Psoas muscle (tissue), 8 donors: ENCODE data around the gene CEP350. TPM values are rescaled to one million over a fixed set of nuclear protein-coding genes. Genes with fewer than 3 reads are reported as not detected.

Experiments used
- ATAC-seq, 4 donors: fragments of 200-7000 bp; cut with Tn5 transposase; one replicate each; pipeline ENCODE4 v1.9.1; 2020; ENCODE audit warnings: moderate library complexity in 3 of 4, mild to moderate bottlenecking in 2 of 4
- DNase-seq, 2 donors: peaks; one replicate each; pipeline ENCODE4 v3.0.0-alpha.2; 2020
- H3K27ac ChIP-seq: fragments of 200-600 bp; one replicate; pipeline ENCODE4 v1.8.0; 2022
- H3K27me3 ChIP-seq, 3 donors: fragments of 200-600 bp in 1 of 3; one replicate each; pipeline versions ENCODE4 v1.6.1 to v1.8.0; 2013 to 2022; ENCODE audit warnings: low read length in 2 of 3, mild to moderate bottlenecking in 2 of 3, moderate library complexity in 1 of 3; ENCODE audit not compliant: insufficient read depth in 3 of 3
- H3K36me3 ChIP-seq, 2 donors: fragments of 200-600 bp in 1 of 2; one replicate each; pipeline versions ENCODE4 v1.6.1 to v1.8.0; 2013 to 2022; ENCODE audit warnings: low read depth in 1 of 2, mild to moderate bottlenecking in 1 of 2, moderate library complexity in 1 of 2; ENCODE audit not compliant: insufficient read depth in 1 of 2
- H3K4me1 ChIP-seq: fragments of 200-600 bp; one replicate; pipeline ENCODE4 v1.8.0; 2022
- H3K4me3 ChIP-seq: fragments of 200-600 bp; one replicate; pipeline ENCODE4 v1.8.0; 2022; ENCODE audit warnings: mild to moderate bottlenecking
- H3K9me3 ChIP-seq: fragments of 200-600 bp; one replicate; pipeline ENCODE4 v1.8.0; 2022
- WGBS, 3 donors: extraction: QIAGEN DNeasy Blood & Tissue Kit; methylation state at CpG; one replicate each; pipeline versions ENCODE4 v1.1.6 to v1.1.7; 2013; 5-methylcytosine and 5-hydroxymethylcytosine counted together
- intact Hi-C, 2 donors: fragments of 100-400 bp; cut with DNase I; formaldehyde crosslinking; loops; one replicate each; pipeline versions ENCODE4 v1.11.0 to v1.14.2; 2022
- polyA plus RNA-seq, 3 donors: library from polyadenylated mRNA; stranded (reverse); fragments of 200-250 nt; gene quantifications; one replicate each; pipeline ENCODE4 v1.2.3, GENCODE V29; 2013
- total RNA-seq, 4 donors: library from RNA; stranded (reverse); fragmentation: NEBNext Ultra II Directional in 2 of 4; extraction: Animal tissue kit (Norgen Biotek cat#: 25700) in 2 of 4; gene quantifications; one replicate each; pipeline versions ENCODE4 v1.2.1 to v1.2.4, GENCODE V29; 2021 to 2023
- TF ChIP-seq, protein P1 (sequence below): fragments of 200-600 bp; IDR thresholded peaks from one replicate; pipeline ENCODE4 v1.8.0; 2022; ENCODE audit warnings: antibody characterized with exemption
- donor health status: healthy with polysubstance abuse.
- donor health status: DM: no; HTN: no; CAD: no; lungs with moderate emphysema.
- donor health status: Bipolar disorder and iron deficiency.
- donor health status: healthy.
- donor health status: DM: yes; HTN: yes; CAD: no.
- donor health status: DM: no; HTN: no; CAD: no.
- donor health status: DM: no; HTN: no; CAD: no.
- donor health status: DM: yes; HTN: yes; CAD: no.

The CEP350 gene
- total and polyA plus RNA-seq, 7 donors = 5.1 to 65.3 (median 52.8) TPM

GRCh38 chr1:179978199-179979079 lies 23.8 kb downstream of the CEP350 start:
- intact Hi-C loops = no loop called here
- no peaks in the 10 kb centered on the region for H3K36me3 ChIP-seq
- 28 to 44% (median 28%) methylated on average over 5 of the region's 5 CpGs for WGBS, 3 donors
- peak overlapping the region; percentile 40 for H3K4me3 ChIP-seq
- TF ChIP-seq, protein P1, sequence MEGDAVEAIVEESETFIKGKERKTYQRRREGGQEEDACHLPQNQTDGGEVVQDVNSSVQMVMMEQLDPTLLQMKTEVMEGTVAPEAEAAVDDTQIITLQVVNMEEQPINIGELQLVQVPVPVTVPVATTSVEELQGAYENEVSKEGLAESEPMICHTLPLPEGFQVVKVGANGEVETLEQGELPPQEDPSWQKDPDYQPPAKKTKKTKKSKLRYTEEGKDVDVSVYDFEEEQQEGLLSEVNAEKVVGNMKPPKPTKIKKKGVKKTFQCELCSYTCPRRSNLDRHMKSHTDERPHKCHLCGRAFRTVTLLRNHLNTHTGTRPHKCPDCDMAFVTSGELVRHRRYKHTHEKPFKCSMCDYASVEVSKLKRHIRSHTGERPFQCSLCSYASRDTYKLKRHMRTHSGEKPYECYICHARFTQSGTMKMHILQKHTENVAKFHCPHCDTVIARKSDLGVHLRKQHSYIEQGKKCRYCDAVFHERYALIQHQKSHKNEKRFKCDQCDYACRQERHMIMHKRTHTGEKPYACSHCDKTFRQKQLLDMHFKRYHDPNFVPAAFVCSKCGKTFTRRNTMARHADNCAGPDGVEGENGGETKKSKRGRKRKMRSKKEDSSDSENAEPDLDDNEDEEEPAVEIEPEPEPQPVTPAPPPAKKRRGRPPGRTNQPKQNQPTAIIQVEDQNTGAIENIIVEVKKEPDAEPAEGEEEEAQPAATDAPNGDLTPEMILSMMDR = no peak
- H3K9me3 ChIP-seq = no peaks in the 10 kb centered on the region
- DNase-seq (no peak), ATAC-seq (peak in 3 of 4 donors; percentile 37 to 71 (median 49))
- peak overlapping the region; percentile 62 for H3K27ac ChIP-seq
- H3K27me3 ChIP-seq = no peaks in the 10 kb centered on the region
- H3K4me1 ChIP-seq = peaks cover 50% of the 10 kb centered on the region

DNA sequence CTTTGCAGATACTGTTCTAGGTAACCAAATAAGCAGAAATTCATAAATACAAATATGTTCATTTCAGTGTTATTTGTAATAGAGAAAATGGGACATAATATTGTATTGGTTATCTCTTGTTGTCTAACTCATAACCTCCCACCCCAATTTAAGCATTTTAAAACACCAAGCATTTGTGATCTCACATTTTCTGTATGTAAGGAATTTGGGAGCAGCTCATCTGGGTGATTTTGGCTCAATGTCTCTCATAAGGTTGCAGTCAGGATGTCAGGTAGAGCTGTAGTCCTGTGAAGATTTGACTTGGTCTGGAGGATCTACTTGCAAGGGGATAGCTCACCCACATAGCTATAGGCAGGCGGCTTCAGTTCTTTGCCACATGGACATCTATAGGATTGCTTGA lies 29.5 kb downstream of the CEP350 start:
- intact Hi-C loops = no loop called here
- no peak for ATAC-seq
- H3K27me3 ChIP-seq = no peaks in the 10 kb centered on the region
- WGBS, 3 donors = 100% methylated on average over 1 of the region's 1 CpG
- TF ChIP-seq, protein P1 = no peak
- peaks cover 24% of the 10 kb centered on the region for H3K4me1 ChIP-seq
- H3K36me3 ChIP-seq = peaks cover 0 to 31% of the 10 kb centered on the region in 2 donors
- H3K27ac ChIP-seq = no peak overlapping the region
- no peak for DNase-seq
- H3K4me3 ChIP-seq = no peak overlapping the region
- H3K9me3 ChIP-seq = no peaks in the 10 kb centered on the region

DNA sequence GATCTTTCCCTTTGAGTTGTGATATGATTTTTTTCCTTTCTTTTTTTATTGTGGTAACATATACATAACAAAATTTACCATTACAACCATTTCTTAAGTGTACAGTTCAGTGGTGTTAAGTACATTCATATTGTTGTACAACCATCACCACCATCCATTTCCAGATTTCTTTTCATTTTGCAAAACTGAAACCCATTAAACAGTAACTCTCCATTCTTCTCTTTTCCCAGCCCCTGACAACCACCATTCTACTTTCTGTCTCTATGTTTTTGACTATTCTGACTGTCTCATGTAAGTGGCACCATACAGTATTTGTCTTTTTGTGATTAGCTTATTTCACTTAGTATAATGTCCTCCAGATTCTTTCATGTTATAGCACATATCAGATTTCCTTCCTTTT lies 30.3 kb downstream of the CEP350 start:
- no peak for DNase-seq
- intact Hi-C loops = no loop called here
- H3K9me3 ChIP-seq = no peaks in the 10 kb centered on the region
- ATAC-seq = no peak
- no peaks in the 10 kb centered on the region for H3K27me3 ChIP-seq
- H3K27ac ChIP-seq = no peak overlapping the region
- TF ChIP-seq, protein P1 = no peak
- peaks cover 0 to 38% of the 10 kb centered on the region in 2 donors for H3K36me3 ChIP-seq
- H3K4me1 ChIP-seq = peaks cover 24% of the 10 kb centered on the region
- H3K4me3 ChIP-seq = no peak overlapping the region

DNA sequence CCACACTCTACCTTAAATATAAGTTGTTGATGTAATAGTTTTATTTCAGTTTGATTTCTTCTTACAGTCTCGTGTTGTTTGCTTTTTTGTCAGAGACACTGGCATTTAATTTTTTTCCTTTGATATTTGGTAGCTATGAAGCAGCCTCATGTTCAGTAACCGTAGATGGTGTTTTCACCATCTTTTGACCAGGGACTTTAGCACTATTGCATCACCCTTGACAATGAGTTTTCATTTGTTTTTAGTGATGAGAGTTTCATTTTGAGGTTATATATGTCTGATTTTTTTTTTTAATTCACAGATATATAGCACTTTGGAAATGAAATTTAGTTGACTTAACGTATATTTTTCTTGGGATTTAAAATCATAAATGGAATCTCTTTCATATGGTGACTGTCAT lies 36.2 kb downstream of the CEP350 start:
- H3K4me3 ChIP-seq = no peak overlapping the region
- H3K4me1 ChIP-seq = no peaks in the 10 kb centered on the region
- TF ChIP-seq, protein P1 = no peak
- ATAC-seq = no peak
- no peaks in the 10 kb centered on the region for H3K9me3 ChIP-seq
- intact Hi-C loops = no loop called here
- 90 to 98% (median 93%) methylated on average over 3 of the region's 3 CpGs for WGBS, 3 donors
- DNase-seq = no peak
- peaks cover 0 to 85% of the 10 kb centered on the region in 2 donors for H3K36me3 ChIP-seq
- H3K27ac ChIP-seq = no peak overlapping the region
- H3K27me3 ChIP-seq = no peaks in the 10 kb centered on the region
